ENCODE measurements around the gene BFAR.
"Not testable (repeated sequence)": the region's sequence is repeated elsewhere in the genome, so short reads cannot be mapped to it uniquely, and the experiment has no call there.

The BFAR gene

GRCh38 chr16:14632693-14633569 lies at the start of gene BFAR:
Gene BFAR, plus strand, starts transcription at chr16:14632951. Its CDS starts 11,396 bp downstream, at chr16:14644347.
- DNase-seq: peak; percentile 95

- no peak for DNase-seq
Measured at GRCh38 chr16:14585287-14585686, 47.5 kb upstream of the BFAR start.

GRCh38 chr16:14586637-14587305 lies 46.0 kb upstream of the BFAR start:
- no peak for DNase-seq

GRCh38 chr16:14600164-14600563 lies 32.6 kb upstream of the BFAR start:
- DNase-seq: no peak

- no peak for DNase-seq
Measured at GRCh38 chr16:14602443-14602963, 30.2 kb upstream of the BFAR start.

- DNase-seq: no peak
Measured at GRCh38 chr16:14606102-14606501, 26.6 kb upstream of the BFAR start.

- DNase-seq: no peak
Measured at GRCh38 chr16:14608111-14608566, 24.6 kb upstream of the BFAR start.

- DNase-seq: no peak
Measured at GRCh38 chr16:14608604-14609003, 24.1 kb upstream of the BFAR start.

- no peak for DNase-seq
Measured at GRCh38 chr16:14609716-14610115, 23.0 kb upstream of the BFAR start.

GRCh38 chr16:14611660-14612059 lies 21.1 kb upstream of the BFAR start:
- no peak for DNase-seq

GRCh38 chr16:14613991-14614390 lies 18.8 kb upstream of the BFAR start:
- DNase-seq: no peak

GRCh38 chr16:14616280-14616679 lies 16.5 kb upstream of the BFAR start:
- DNase-seq: no peak

GRCh38 chr16:14618566-14618965 lies 14.2 kb upstream of the BFAR start:
- no peak for DNase-seq

- DNase-seq: no peak
Measured at GRCh38 chr16:14627078-14627477, 5.7 kb upstream of the BFAR start.

- no peak for DNase-seq
Measured at GRCh38 chr16:14628806-14629611, 3.7 kb upstream of the BFAR start.

GRCh38 chr16:14629612-14629918 lies 3.2 kb upstream of the BFAR start:
- DNase-seq: no peak

GRCh38 chr16:14629919-14630619 lies 2.7 kb upstream of the BFAR start, which contains the start of gene PARN:
Gene PARN, minus strand, starts transcription at chr16:14630260. Its CDS starts 135 bp downstream, at chr16:14630125.
- peak; percentile 92 for DNase-seq

GRCh38 chr16:14630620-14631330 lies 2.0 kb upstream of the BFAR start:
- DNase-seq: not testable (repeated sequence)

- DNase-seq: no peak
Measured at GRCh38 chr16:14634389-14634725, 1.6 kb downstream of the BFAR start.

GRCh38 chr16:14635395-14636165 lies 2.8 kb downstream of the BFAR start:
- no peak for DNase-seq
